OCI-LY1 (cell line): ENCODE results near the gene SURF4.

ENCODE experiments used
- EZH2 ChIP-seq: fragments of 200-600 bp; sonication (generic), shearing (Covaris generic); IDR thresholded peaks from 2 replicates; pipeline ENCODE4 v1.8.0; 2017; ENCODE audit warnings: borderline replicate concordance, mixed run types, mild to moderate bottlenecking, antibody characterized with exemption, low read length, moderate library complexity, mixed read lengths
- TF ChIP-seq, protein P1 (sequence below): fragments of 200-600 bp; sonication (generic), shearing (Covaris generic); IDR thresholded peaks from 2 replicates; pipeline ENCODE4 v1.5.1; 2017; ENCODE audit warnings: mild to moderate bottlenecking, antibody characterized with exemption, low read length, moderate library complexity, mixed read lengths

DNA sequence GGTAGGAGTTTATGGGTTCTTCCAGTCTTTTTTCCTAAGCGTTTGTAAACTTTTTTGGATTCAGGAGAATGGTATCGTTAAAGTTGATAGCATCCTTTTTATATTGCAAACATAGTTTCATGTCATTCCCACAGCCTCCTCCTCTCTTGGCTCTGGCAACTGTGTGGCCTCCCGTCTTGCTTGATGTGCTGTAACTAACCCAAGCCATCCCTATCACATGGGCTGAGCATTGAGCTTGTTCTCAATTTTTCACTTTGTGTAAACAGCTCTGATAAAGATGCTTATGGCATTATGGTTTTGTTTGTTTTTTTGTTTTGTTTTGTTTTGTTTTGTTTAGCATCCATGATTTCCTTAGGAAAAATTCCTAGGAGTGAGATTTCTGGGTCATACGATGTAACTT is 4.9 kb upstream of the SURF4 start:
- TF ChIP-seq, protein P1, sequence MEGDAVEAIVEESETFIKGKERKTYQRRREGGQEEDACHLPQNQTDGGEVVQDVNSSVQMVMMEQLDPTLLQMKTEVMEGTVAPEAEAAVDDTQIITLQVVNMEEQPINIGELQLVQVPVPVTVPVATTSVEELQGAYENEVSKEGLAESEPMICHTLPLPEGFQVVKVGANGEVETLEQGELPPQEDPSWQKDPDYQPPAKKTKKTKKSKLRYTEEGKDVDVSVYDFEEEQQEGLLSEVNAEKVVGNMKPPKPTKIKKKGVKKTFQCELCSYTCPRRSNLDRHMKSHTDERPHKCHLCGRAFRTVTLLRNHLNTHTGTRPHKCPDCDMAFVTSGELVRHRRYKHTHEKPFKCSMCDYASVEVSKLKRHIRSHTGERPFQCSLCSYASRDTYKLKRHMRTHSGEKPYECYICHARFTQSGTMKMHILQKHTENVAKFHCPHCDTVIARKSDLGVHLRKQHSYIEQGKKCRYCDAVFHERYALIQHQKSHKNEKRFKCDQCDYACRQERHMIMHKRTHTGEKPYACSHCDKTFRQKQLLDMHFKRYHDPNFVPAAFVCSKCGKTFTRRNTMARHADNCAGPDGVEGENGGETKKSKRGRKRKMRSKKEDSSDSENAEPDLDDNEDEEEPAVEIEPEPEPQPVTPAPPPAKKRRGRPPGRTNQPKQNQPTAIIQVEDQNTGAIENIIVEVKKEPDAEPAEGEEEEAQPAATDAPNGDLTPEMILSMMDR, result no peak
- TF ChIP-seq EZH2, result no peak
